Lower leg skin (tissue), 4 donors: ENCODE measurements around the gene EDRF1. TPM values are rescaled to one million over a fixed set of nuclear protein-coding genes. Genes with fewer than 3 reads are reported as not detected.

Source experiments
- DNase-seq, 2 donors: peaks; one replicate each; pipeline ENCODE4 v3.0.0-alpha.2; 2019; ENCODE audit warnings: low spot score in 2 of 2
- H3K4me3 ChIP-seq: fragments of 200-600 bp; sonication (generic); 2 replicates; pipeline ENCODE4 v1.5.1; 2017; ENCODE audit warnings: mild to moderate bottlenecking, low read depth; ENCODE audit not compliant: poor library complexity, severe bottlenecking
- POLR2A ChIP-seq, 2 donors: fragments of 450-650 bp; IDR thresholded peaks; one replicate each; pipeline ENCODE4 v1.6.1; 2016 to 2017; ENCODE audit warnings: antibody characterized with exemption in 2 of 2, mild to moderate bottlenecking in 1 of 2, moderate library complexity in 1 of 2
- WGBS, 2 donors: methylation state at CpG; one replicate each; pipeline ENCODE4 v1.1.5; 2018; 5-methylcytosine and 5-hydroxymethylcytosine counted together
- intact Hi-C: fragments of 100-400 bp; cut with DNase I; formaldehyde crosslinking; loops from one replicate; pipeline ENCODE4 v1.15.0; 2023; ENCODE audit warnings: low total_unique reads
- total RNA-seq, 4 donors: library from RNA; depleted of rRNA; stranded (reverse); fragments of >200 nt; gene quantifications; one replicate each; pipeline ENCODE4 v1.1.0, GENCODE V29; 2016
- TF ChIP-seq, protein P1 (sequence below), 3 donors: fragments of 450-650 bp; IDR thresholded peaks; one replicate each; pipeline ENCODE4 v1.5.1; 2016; ENCODE audit warnings: antibody characterized with exemption in 3 of 3, mild to moderate bottlenecking in 3 of 3, moderate library complexity in 2 of 3

EDRF1 gene
- total RNA-seq, 4 donors from 2014 or later, result 12.8 to 20.8 (median 19.3) TPM

DNA sequence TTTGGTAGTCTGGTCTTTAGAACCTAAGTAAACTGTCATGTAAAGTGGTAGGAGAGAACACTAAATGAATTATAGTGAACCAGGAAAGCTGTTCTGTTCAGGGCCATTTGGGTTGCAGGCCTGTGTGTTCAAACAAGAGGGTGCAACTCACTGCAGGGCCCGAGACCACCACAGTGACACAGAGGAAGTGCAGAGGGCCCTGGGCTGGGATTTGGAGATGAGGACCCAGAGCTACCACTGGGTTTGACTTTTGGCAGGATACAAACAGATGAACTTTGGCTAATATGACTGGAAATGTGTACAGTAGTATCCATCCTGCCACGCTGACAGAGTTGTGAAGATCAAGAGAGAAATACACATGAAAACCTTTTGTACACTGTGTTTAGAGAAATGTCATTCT lies 46.3 kb downstream of the EDRF1 start:
- no peak overlapping the region for H3K4me3 ChIP-seq
- intact Hi-C loops, result no loop called here
- 94 to 95% methylated on average over 2 of the region's 2 CpGs for WGBS, 2 donors
- TF ChIP-seq, protein P1, sequence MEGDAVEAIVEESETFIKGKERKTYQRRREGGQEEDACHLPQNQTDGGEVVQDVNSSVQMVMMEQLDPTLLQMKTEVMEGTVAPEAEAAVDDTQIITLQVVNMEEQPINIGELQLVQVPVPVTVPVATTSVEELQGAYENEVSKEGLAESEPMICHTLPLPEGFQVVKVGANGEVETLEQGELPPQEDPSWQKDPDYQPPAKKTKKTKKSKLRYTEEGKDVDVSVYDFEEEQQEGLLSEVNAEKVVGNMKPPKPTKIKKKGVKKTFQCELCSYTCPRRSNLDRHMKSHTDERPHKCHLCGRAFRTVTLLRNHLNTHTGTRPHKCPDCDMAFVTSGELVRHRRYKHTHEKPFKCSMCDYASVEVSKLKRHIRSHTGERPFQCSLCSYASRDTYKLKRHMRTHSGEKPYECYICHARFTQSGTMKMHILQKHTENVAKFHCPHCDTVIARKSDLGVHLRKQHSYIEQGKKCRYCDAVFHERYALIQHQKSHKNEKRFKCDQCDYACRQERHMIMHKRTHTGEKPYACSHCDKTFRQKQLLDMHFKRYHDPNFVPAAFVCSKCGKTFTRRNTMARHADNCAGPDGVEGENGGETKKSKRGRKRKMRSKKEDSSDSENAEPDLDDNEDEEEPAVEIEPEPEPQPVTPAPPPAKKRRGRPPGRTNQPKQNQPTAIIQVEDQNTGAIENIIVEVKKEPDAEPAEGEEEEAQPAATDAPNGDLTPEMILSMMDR (IDR thresholded peaks at IDR 0.05), result no peak
- TF ChIP-seq POLR2A (IDR thresholded peaks at IDR 0.05), result no peak
- DNase-seq, result no peak

DNA sequence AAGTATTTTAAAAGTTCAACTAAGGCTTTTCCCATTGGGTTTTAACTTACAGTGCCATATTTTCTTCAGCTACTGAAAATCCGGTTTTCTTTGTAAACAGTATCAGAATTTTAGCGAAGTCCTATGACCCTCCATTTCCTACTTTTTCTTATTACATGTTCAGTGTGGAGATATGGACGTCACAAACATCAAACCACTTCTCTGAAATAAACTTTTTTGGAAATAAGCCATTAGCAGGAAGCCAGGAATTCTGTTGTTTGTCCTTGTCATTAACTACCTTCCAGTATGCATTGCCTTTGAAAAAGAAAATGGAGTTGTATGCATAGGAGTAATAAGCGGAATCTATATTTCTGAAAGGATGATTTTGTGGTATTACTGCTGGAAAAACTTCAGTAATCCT lies 47.0 kb downstream of the EDRF1 start:
- no peak for TF ChIP-seq POLR2A (IDR thresholded peaks at IDR 0.05)
- TF ChIP-seq, protein P1 (IDR thresholded peaks at IDR 0.05), result no peak
- 83 to 86% methylated on average over 4 of the region's 4 CpGs for WGBS, 2 donors

DNA sequence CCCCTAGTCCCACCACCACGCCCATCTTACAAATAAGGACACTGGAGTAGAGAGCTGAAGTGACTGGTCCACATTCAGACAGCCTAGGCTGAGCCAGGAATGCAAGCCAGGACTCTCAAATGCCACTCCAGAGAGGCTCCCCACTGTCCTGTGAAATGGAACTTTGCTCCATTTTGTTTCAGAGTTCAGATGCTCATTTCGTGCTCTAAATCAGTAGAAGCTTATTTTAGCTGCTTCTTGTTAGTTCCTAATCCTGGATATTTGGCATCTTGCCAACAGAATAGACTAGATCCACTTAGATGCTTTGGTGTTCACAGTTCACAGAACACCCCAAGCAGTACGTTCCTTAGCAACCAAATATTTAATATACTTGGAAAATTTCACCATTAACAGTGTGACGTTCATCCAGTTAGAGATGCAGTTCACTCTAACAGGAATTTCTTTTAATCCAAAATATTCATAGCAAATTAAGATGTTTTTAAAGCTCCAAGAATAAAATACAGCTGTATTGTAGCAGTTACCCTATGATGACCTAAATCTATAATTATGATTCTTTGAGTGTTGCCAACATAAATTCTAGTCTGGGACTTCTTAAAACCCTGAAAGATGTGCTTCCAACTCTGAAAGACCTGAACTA lies 48.8 kb downstream of the EDRF1 start:
- no peak for TF ChIP-seq POLR2A (IDR thresholded peaks at IDR 0.05)
- TF ChIP-seq, protein P1 (IDR thresholded peaks at IDR 0.05), result no peak
- no peak overlapping the region for H3K4me3 ChIP-seq
- no peak for DNase-seq
- intact Hi-C loops, result no loop called here
- WGBS, 2 donors, result 38 to 45% methylated on average over 4 of the region's 4 CpGs

More for the DNA sequence above, 47.0 kb downstream of the EDRF1 start:
- no peak for DNase-seq
- intact Hi-C loops, result no loop called here
- H3K4me3 ChIP-seq, result no peak overlapping the region

DNA sequence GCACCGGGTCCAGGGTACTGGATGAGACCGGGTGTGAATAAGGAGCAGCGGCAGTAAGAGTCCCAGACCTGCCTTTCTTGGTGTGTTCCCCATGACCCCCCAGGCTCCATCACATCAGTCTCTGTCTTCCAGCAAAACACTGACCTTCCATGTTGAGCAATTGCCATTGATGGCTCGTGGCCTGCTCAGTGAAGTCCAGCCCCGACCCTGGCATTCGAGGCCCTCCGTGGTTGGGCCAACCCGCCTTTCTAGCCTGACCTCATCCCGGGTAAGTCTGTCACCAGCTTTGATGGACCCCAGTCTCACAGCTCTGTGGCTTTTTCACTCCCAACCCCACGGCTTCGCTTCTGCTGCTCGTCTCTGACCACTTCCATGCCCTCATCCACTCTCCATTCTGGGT lies 49.7 kb downstream of the EDRF1 start:
- WGBS, 2 donors, result 91 to 92% methylated on average over 12 of the region's 12 CpGs
- H3K4me3 ChIP-seq, result no peak overlapping the region
- no peak for TF ChIP-seq POLR2A (IDR thresholded peaks at IDR 0.05)
- TF ChIP-seq, protein P1 (IDR thresholded peaks at IDR 0.05), result no peak
- no peak for DNase-seq
- intact Hi-C loops, result no loop called here

DNA sequence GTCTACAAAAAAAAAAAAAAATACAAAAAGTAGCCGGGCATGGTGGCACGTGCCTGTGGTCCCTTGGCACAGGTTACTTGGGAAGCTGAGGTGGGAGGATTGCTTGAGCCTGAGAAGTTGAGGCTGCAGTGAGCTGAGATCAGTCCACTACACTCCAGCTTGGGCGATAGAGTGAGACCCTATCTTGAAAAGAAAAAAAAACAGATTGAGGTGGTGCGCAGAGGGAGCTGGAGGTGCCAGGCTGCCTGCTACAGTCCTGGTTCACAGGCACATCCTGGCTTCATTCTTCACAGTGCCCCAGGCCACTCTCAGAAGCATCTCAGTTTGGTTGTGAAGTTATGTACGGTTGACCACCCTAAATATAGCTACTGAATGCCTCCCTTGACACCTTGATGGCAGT lies 51.3 kb downstream of the EDRF1 start:
- TF ChIP-seq POLR2A (IDR thresholded peaks at IDR 0.05), result no peak
- TF ChIP-seq, protein P1 (IDR thresholded peaks at IDR 0.05), result no peak
- no peak for DNase-seq
- no peak overlapping the region for H3K4me3 ChIP-seq
- intact Hi-C loops, result no loop called here
- WGBS, 2 donors, result 86 to 94% methylated on average over 5 of the region's 5 CpGs
